ENCODE data around the gene RRP36.
A peak's percentile ranks its signal among the peaks of the same experiment; 100 is the strongest.
"Not testable (repeated sequence)": the region's sequence is repeated elsewhere in the genome, so short reads cannot be mapped to it uniquely, and the experiment has no call there.

RRP36 gene, protein sequence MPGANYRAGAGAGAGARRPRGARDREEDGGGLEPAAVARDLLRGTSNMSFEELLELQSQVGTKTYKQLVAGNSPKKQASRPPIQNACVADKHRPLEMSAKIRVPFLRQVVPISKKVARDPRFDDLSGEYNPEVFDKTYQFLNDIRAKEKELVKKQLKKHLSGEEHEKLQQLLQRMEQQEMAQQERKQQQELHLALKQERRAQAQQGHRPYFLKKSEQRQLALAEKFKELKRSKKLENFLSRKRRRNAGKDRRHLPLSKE

DNA sequence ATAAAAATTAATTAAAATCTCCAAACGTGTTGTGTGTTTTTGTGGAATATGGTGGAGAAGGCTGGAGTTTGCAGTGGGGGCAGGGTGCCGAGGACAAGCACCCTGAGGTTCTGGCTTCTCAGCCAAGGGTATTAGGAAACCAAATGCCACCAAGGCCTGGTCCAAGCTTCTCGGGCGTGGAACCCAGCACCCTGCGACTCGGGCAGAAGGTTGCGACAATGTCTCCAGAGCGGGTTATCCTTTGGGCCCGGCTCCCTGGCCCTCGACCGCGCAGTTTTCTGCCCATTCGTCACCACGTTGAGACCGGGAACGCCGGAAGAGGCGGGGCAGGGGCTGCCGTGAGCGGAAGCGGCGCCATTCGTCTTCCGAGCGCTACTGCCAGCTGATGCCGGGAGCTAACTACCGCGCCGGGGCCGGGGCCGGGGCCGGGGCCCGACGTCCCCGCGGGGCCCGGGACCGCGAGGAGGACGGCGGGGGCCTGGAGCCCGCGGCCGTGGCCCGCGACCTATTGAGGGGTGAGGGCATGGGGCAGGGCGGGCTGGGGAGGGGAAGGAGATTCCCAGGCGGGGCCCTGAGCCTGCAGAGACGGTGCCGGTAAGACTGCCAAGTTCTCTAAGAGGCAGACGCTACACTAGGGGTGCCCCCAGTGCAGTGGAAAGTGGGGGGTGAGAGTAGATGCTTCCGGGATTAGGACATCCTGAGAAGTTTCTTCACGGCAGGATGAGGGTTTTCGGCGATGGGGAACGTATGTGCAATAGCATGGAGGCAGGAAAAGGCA lies at the start of gene RRP36:
Gene RRP36, plus strand, starts transcription at position 354 of the 778 bp plus-strand sequence. Its CDS starts 32 bp downstream, at position 386.
- DNase-seq: peak; percentile 68

DNA sequence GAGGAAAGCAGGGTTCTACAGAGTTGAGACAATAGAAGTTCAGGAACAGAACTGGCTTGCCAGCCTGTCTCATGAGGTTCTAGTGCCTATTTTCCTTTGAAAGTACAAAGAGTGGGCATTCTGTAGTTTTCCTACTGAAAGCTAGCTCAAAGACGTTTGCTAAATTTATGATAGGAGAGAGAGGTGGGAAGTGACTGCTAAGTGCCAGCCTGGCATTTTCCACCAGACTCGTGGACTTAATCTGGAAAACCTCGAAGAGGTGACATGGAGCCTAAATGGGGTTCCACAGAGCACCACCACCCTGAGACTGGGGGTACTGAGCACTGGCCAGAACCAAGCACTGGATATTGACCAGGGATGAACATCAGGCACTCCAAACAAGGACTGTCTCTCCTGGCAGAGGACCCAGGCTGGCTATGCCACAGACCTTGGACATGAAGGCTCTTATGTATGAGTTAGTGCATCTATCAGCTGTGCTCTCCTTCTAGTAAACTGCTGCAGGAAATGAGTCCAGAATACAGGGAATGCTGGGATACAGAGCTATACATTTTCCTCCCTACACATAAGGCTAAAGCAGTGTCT lies 49.6 kb upstream of the RRP36 start:
- DNase-seq: no peak

DNA sequence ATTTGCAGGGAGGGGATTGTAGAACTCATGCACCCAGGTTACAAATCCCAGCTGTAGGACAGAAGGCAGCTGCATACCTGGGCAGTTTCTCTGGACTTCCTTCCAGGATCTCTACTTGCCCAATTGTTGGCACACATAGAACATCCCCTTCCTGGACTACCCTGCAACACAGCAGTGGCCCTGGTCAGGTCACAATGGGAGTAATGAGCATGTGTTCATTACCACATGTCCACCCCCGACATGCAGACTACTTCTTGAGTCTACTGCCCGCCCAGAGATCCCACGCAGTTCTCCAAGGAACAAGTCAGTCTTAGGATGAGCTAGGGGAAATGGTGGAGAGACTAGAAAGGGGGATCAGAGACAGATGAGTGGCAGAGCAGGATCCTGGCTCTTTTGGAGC lies 47.5 kb upstream of the RRP36 start:
- no peak for DNase-seq

DNA sequence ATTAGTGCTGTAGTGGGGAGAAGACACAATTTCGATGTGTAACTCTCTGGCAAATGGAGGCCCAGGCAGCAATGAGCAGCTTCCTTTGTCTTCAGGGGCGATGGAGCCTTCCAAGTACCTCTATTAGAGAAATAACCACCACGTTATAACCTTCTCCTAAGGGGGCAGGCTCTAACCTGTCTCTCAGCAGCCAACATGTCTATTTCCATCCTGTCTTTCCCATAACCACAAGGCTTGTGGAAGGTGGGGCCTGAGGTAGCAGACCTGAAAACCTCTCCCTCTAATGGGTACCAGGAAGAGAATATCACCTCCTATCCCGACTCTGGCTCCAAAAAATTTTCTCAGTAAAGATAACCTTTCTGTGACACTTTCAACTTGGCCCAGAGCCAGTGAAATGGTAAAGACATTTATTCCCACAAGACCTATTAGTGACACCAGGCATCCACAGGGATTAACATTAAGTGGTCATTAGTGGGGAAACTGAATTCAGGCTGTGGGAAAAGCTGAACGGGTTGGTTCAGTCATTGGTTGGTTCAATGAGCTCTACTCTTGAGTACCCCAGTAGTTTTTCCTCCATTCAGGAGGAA lies 46.4 kb upstream of the RRP36 start:
- DNase-seq: no peak

DNA sequence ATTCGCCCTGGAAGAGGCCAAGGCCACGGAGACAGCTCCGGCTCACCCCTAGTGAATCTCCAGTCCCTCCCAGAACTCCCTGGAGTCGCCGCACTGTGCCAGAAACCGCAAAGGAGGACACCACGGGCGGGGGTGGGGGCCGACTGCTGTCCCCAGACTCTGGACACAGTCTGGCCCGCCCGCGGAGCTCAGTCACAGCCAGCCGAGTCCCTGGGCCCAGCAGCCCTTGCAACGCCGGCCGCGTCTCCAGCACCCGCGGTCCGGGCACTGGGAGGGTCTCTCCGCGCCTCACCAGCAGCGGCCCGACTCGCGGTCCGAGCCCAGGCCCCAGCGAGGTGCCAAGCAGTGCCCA lies 43.0 kb upstream of the RRP36 start:
- DNase-seq: no peak

DNA sequence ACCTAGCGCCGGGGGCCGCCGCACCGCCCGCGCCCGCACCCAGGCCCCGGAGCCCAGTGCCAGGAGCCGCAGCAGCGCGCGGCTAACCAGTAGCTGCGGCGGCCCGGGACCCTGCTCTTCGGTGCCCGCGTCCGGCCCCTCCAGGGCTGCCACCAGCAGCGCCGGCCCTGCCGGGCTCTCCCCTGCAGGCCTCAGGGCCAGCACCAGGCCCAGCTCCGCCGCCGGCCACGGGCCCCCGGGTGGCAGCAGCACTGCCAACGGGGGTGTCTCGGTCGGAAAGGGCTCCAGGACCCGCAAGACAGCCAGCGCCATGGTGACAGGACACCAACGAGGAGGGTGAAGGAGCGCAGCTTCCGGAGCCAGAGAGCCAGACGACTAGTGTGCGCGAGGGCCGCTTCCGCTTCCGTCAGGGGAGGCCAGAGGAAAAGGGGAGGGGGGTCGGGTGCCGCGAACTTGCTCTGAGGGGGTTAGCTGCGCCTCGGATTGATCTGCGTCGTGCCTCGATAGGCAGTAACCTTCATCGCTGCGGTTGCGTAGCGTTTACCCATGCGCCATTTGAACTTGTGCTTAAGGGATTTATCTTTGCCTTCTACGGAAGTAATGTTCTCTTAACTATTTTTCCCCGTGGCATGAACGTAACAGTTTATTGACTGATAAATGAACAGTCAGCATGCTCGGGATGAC lies 42.4 kb upstream of the RRP36 start, which contains the start of gene PEX6:
Gene PEX6, minus strand, starts transcription at position 343 of the 684 bp plus-strand sequence. Its CDS starts 31 bp downstream, at position 312.
- peak; percentile 95 for DNase-seq

DNA sequence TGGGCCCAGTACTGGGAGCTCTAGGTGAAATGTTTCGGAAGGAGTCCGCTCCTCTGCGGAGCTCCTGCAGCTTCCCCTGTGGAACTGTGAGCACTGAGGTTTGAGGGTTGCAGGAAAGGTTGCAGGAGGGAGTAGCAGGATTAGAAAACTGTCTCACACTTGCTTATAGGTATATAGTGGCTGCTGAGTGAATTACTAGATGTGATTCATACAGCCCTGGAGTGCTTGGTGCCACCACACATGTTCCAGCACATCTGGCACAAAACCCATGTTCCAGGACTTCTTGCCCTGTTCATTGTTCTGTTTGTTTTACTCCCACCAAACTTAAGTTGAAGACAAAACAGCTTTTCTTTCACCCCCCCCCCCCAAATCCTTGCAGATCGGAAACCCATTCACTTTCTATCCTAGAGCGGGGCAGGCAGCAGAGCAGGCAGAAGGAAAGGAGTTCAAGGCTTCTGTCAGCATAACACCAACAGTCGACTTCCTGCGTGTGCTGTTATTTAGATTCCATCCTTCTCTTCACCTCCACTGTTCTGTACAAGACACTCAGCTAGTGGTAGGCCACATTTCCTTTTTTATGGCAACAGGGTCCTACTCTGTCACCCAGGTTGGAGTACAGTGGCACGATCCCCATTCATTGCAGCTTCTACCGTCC lies 41.8 kb upstream of the RRP36 start:
- no peak for DNase-seq

DNA sequence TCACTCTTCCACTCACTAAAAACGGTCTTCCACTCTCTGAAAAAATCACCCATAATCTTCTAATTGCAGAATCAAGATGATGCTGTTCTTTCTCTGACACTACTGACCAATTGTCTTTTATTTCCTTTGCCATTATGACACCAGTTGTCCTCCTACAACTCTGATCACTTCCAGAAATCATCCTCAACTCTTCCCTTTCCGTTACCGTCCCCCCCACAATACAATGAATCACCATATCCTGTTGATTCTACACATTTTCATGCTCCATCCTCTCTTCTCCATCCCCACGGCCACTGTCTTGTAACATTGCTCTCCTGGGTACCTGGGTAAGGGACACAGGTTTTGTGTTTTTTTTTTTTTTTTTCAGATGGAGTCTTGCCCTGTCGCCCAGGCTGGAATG lies 39.6 kb upstream of the RRP36 start:
- no peak for DNase-seq

DNA sequence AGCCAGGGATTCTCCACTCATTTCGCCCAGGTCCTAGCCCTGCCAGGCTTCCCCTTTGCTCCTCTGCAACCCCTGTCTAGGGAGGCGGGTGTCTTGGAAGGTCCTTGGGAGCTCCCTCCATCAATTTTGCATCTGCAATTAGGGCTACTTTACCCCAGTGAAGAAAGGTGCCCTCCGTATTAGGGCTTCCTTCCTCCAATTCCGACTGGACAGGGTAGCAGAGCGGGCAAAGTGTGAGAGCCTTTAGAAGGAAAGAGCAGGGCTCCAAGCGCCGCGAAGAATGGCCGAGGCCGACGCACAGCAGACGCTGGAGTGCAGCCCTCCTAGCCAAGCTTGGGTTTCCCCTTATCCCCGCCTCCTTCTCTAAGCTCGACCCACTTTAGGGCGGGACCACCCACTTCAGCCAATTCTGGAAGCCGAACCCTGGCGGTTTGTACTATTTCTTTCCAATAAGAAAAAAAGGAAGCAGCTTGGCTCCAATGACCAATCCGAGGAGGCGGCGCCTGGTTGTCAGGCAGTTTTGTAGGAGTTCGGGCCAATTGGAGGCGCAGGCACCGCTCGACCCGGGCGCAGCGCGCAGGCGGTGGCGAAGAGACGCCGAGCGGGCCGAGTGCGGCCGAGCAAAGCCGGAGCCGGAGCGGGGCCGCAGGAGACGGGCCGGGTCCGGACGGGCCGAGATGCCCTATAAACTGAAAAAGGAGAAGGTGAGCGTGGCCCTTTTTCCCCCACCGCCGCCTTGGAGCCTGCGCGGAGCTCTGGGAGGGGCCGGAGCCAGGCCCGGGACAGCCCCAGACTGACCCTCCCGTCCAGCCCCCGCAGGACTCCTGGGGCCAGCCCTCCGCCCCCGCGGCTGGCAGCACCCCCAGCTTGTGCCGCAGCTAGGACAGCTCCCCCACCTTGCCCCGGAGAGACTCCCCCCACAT lies 37.2 kb upstream of the RRP36 start, which contains the start of gene PPP2R5D:
Gene PPP2R5D, plus strand, starts transcription at position 570 of the 923 bp plus-strand sequence. Its CDS starts 108 bp downstream, at position 678.
- peak; percentile 99 for DNase-seq

DNA sequence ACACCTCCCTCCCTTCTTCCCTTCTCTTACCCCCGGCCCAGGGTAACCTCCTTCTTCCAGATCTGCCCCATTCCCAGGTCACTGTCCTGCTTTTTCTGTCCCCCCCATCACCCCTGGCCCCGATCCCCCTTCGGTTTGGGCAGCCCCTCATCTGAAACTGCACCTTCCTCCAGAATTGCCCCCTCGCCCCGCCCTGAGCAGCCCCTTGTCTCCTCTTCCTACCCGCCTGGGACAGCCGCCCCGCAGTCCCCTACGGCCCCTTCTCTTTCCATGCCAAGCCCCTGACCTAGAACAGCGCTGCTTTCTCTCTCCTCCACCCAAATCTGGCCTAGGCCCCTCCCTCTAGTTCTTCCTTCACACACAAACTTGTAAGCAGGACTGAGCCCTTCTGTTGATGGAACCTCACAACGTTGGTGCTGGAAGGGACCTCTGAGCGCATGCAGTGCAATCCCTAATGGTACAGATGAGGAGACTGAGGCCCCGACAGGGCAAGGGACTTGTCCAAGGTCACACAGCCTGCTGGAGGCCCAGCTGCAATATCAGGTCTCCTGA lies 36.4 kb upstream of the RRP36 start:
- no peak for DNase-seq

DNA sequence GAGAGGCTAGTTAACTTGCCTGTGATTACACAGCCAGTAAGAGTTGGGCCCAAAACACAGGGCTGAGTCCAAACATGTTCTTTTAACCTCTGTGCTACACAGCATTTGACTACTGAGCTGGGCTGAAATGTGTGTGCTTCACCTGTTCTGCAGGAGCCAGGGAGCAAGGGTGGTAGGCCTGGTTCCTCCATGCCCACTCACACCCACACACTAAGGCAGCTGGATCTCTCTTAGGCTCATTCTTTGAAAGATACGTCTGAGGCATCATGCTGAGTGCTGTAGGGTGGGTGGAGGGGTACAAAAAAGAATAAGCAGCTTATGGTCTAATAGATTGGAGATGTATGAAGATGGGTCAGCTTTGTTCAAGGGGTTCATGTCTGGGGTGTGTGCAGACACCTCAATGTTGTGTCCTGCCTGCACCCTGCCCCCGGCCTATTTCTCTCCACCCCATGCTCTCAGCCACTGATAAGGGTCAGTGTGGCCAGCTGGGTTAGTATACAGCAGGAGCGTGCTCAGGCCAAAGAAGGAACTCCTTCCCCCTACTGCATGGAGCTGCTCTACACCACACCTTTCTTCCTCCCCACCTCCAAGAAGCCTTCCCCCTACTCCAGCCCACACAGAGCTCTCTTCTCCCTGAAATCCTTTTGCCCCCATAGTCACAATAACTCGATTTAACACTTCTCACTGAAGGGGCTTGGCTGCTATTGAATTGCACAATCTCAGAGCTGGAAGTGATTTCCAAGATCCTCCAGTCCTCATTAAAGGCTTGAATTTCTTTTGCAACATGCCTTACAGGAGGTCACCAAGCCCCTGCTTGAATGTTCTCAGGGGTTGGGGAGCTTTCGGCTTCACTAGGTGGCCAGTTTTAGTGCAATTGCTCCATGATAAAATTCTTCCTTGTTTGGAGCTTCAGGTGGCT lies 33.6 kb upstream of the RRP36 start:
- no peak for DNase-seq

DNA sequence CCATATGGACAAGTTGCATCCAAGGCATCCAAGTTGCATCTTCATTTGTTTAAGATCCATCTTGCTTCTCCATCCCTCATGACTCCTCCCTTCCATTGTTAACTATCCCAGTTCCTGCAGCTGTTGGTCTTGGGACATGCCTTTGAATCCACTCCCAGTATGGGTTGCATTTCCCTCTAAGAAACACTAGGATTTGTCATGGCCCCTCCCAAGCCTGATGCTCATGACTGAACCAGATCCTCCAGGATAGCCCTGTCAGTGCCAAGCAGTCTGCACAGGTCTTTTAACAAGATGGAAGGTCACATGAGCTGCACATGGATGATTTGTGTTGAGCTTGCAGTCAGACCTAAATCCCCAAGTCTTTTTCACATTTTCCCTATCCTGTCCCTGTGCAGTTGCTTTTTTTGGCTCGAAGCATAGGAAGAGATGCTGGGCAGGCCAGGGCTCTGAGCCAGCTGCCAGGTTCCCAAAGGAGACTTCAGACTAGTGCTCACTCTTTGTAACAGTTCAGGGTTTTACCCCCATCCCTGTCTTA lies 32.9 kb upstream of the RRP36 start:
- no peak for DNase-seq

DNA sequence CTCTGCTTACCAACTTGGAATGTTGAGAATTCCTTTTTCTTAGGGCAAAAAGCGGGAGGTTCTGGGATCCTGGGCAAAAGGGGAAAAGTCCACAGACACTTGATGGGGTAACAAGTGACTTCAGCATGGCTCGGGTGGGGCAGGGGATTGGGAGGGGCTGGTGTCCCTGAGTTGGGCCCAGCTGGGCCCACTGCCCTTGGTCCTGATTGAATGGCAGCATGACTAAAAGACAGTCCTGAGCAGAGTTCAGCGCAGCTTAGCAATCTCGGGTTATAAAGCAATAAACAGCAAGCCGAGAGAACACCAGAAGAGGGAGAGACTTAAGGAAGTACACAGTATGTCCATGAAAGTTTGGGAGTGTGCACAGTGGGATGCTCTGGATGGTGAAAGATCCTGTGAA lies 31.5 kb upstream of the RRP36 start:
- no peak for DNase-seq

DNA sequence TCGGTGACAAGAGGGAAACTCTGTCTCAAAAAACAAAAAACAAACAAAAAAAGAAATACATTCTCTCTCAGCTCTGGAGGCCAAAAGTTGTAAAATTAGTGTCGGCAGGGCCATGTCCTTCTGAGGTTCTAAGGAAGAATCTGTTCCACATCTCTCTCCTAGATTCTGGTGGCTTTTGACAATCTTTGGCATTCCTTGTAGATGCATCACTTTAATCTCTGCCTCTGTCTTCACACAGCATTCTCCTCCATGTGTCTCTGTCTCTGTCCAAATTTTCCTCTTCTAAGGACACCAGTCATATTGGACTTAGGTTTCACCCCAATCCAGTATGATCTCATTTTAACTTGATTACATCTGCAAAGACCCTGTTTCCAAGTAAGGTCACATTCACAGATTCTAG lies 28.0 kb upstream of the RRP36 start:
- no peak for DNase-seq

DNA sequence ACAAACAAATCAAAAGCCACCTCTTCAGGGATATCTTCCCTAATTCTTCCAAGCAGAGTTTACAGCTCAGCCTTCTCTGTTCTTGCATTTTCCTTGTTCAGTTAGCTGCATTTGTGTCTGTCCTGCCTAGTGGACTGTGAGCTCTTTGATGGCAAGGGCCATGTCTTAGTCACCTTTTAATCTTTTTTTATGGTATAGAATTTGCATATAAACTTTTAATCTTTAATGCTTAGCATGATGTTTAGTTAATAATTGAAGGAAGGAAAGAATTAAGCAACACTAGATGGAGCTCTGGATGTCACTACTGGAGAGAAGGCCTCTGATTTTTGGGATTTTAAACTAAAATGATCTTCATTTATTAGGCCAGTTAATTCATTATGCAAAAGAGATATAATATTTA lies 24.9 kb upstream of the RRP36 start:
- no peak for DNase-seq

DNA sequence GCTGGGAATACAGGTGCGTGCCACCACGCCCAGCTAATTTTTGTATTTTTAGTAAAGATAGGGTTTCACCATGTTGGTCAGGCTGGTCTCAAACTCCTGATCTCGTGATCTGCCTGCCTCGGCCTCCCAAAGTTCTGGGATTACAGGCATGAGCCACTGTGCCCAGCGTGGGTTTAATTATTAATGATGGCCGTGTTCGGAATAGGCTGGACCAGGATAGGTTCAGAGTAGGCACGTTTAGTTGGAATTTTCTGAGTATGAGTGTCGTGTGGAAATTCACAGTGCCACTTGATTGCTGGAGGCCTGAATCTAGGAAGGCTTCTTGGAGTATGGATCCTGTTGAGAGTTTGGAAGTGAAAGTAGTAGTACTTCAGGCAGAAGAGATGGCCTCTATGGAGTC lies 23.2 kb upstream of the RRP36 start:
- DNase-seq: not testable (repeated sequence)

DNA sequence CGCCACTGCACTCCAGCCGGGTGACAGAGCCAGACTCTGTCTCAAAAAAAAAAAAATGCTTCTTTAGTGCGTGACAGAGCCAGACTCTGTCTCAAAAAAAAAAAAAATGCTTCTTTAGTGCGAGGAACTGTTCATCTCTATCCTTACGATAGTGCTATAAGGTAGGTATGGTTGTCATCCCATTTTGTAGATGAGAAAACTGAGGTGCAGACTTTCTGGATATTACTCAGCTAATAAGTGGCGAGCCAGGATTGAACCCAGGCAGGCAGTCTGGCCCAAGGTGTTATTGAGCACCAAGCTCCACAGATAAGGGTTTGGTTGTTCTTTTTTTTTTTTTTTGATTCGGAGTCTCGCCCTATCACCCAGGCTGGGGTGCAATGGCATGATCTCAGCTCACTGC lies 19.6 kb upstream of the RRP36 start:
- no peak for DNase-seq

DNA sequence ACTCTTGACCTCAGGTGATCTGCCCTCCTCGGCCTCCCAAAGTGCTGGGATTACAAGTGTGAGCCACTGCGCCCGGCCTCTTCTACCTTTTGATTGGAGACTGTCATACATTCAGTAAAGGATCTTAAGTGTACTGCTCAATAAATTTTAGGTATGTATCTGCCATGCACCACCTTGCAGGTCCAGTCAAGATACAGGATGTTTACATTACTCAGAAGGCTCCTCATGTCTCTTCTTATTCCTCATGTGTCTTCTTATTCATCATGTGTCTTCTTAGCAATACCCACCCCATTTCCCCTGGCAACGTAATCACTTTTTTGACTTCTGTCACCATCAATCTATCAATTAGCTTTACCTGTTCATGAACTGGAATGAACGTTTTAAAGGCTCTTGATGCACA lies 15.6 kb upstream of the RRP36 start:
- DNase-seq: no peak

DNA sequence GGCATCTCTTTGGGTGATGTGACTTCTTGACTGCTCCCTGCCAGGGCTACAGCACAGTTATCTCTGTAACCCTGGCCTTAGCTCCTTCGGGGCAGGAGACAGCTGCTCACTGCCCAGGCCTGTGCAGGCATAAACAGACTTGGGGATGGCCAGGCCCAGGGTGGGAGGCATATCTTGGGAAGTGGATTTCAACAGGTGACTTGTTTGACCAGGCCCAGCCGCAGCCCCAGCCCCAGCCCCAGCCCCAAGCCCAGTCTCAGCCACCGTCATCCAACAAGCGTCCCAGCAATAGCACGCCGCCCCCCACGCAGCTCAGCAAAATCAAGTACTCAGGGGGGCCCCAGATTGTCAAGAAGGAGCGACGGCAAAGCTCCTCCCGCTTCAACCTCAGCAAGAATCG lies 15.2 kb upstream of the RRP36 start:
- DNase-seq: no peak

DNA sequence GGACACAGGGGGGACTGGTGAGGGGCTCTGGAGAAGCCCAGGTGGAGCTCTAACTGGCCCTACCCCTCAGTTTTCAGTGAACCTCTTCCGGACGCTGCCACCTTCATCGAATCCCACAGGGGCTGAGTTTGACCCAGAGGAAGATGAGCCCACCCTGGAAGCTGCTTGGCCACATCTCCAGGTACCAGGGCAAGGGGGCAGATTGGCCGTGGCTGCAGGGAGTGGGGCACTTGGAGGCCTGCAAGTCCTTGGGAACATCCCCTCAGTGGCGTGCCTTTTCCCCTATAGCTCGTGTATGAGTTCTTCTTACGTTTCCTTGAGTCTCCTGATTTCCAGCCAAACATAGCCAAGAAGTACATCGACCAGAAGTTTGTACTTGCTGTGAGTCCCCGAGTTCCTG lies 14.3 kb upstream of the RRP36 start:
- DNase-seq: no peak
